ENCODE data around the gene NFAM1.
A peak's percentile ranks its signal among the peaks of the same experiment; 100 is the strongest.

The NFAM1 gene

GRCh38 chr22:42357221-42357620 lies 75.0 kb downstream of the NFAM1 start:
- Histone ChIP-seq H3K4me1 (ENCODE audit: control insufficient read depth, low read length) (peaks cover 26% of the 10 kb centered on the region), H3F3A (ENCODE audit: control insufficient read depth, insufficient read depth) (no peaks in the 10 kb centered on the region), H3K79me2 (ENCODE audit: control insufficient read depth, low read length) (no peaks in the 10 kb centered on the region), H4K20me1 (ENCODE audit: control insufficient read depth, insufficient read depth, low read depth, low read length) (0 out of 2 replicates have a peak, but pooled peaks cover 6% of the 10 kb centered on the region), H3K27me3 (ENCODE audit: control insufficient read depth, low read length) (peaks cover 38% of the 10 kb centered on the region), H3K9me2 (replicated peaks; ENCODE audit: control insufficient read depth, low read length) (no peaks in the 10 kb centered on the region), H3K36me3 (ENCODE audit: control insufficient read depth, low read length) (no peaks in the 10 kb centered on the region), H3K4me2 (ENCODE audit: low read length) (peak overlapping the region; percentile 52), H3K4me3 (ENCODE audit: low read length) (no peak overlapping the region), H3K27ac (ENCODE audit: low read depth, low read length) (no peak overlapping the region), H3K9me3 (ENCODE audit: control insufficient read depth, insufficient read depth, low read length) (no peaks in the 10 kb centered on the region)
- TF ChIP-seq EZH2phosphoT487 (IDR thresholded peaks at IDR 0.05; ENCODE audit: borderline replicate concordance, low read length), result no peak
- TF ChIP-seq, protein P1, sequence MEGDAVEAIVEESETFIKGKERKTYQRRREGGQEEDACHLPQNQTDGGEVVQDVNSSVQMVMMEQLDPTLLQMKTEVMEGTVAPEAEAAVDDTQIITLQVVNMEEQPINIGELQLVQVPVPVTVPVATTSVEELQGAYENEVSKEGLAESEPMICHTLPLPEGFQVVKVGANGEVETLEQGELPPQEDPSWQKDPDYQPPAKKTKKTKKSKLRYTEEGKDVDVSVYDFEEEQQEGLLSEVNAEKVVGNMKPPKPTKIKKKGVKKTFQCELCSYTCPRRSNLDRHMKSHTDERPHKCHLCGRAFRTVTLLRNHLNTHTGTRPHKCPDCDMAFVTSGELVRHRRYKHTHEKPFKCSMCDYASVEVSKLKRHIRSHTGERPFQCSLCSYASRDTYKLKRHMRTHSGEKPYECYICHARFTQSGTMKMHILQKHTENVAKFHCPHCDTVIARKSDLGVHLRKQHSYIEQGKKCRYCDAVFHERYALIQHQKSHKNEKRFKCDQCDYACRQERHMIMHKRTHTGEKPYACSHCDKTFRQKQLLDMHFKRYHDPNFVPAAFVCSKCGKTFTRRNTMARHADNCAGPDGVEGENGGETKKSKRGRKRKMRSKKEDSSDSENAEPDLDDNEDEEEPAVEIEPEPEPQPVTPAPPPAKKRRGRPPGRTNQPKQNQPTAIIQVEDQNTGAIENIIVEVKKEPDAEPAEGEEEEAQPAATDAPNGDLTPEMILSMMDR (IDR thresholded peaks at IDR 0.05; ENCODE audit: low read depth, low read length, poor library complexity, severe bottlenecking), result no peak

GRCh38 chr22:42356533-42356932 lies 75.7 kb downstream of the NFAM1 start:
- H3K4me2 ChIP-seq (ENCODE audit: low read length), result peak overlapping the region; percentile 52
- no peaks in the 10 kb centered on the region for H3F3A ChIP-seq (ENCODE audit: control insufficient read depth, insufficient read depth)
- no peaks in the 10 kb centered on the region for H3K79me2 ChIP-seq (ENCODE audit: control insufficient read depth, low read length)
- peaks cover 39% of the 10 kb centered on the region for H3K27me3 ChIP-seq (ENCODE audit: control insufficient read depth, low read length)
- H4K20me1 ChIP-seq (ENCODE audit: control insufficient read depth, insufficient read depth, low read depth, low read length), result 0 out of 2 replicates have a peak, but pooled peaks cover 6% of the 10 kb centered on the region
- no peak overlapping the region for H3K27ac ChIP-seq (ENCODE audit: low read depth, low read length)
- TF ChIP-seq, protein P1 (IDR thresholded peaks at IDR 0.05; ENCODE audit: low read depth, low read length, poor library complexity, severe bottlenecking), result no peak
- TF ChIP-seq EZH2phosphoT487 (IDR thresholded peaks at IDR 0.05; ENCODE audit: borderline replicate concordance, low read length), result peak; percentile 97; the same call in 1 of the 2 replicates
- peak overlapping the region; percentile 24 for H3K4me3 ChIP-seq (ENCODE audit: low read length)
- H3K4me1 ChIP-seq (ENCODE audit: control insufficient read depth, low read length), result peaks cover 26% of the 10 kb centered on the region
- no peaks in the 10 kb centered on the region for H3K9me3 ChIP-seq (ENCODE audit: control insufficient read depth, insufficient read depth, low read length)
- H3K9me2 ChIP-seq (replicated peaks; ENCODE audit: control insufficient read depth, low read length), result no peaks in the 10 kb centered on the region
- no peaks in the 10 kb centered on the region for H3K36me3 ChIP-seq (ENCODE audit: control insufficient read depth, low read length)

- Histone ChIP-seq H3K36me3 (ENCODE audit: control insufficient read depth, low read length) (no peaks in the 10 kb centered on the region), H3K79me2 (ENCODE audit: control insufficient read depth, low read length) (no peaks in the 10 kb centered on the region), H3K27ac (ENCODE audit: low read depth, low read length) (no peak overlapping the region), H3K9me2 (replicated peaks; ENCODE audit: control insufficient read depth, low read length) (no peaks in the 10 kb centered on the region), H3F3A (ENCODE audit: control insufficient read depth, insufficient read depth) (no peaks in the 10 kb centered on the region), H3K4me1 (ENCODE audit: control insufficient read depth, low read length) (peaks cover 26% of the 10 kb centered on the region), H3K4me3 (ENCODE audit: low read length) (no peak overlapping the region), H3K4me2 (ENCODE audit: low read length) (no peak overlapping the region), H4K20me1 (ENCODE audit: control insufficient read depth, insufficient read depth, low read depth, low read length) (0 out of 2 replicates have a peak, but pooled peaks cover 6% of the 10 kb centered on the region), H3K9me3 (ENCODE audit: control insufficient read depth, insufficient read depth, low read length) (no peaks in the 10 kb centered on the region), H3K27me3 (ENCODE audit: control insufficient read depth, low read length) (peaks cover 24% of the 10 kb centered on the region)
- no peak for TF ChIP-seq EZH2phosphoT487 (IDR thresholded peaks at IDR 0.05; ENCODE audit: borderline replicate concordance, low read length)
- TF ChIP-seq, protein P1 (IDR thresholded peaks at IDR 0.05; ENCODE audit: low read depth, low read length, poor library complexity, severe bottlenecking), result no peak
Measured at GRCh38 chr22:42353883-42354727, 78.1 kb downstream of the NFAM1 start.

Data from DOHH2 (cell line).